K562 (cell line): ENCODE results near the gene AP3S1. TPM values are rescaled to one million over a fixed set of nuclear protein-coding genes. Genes with fewer than 3 reads are reported as not detected.

Experiments
- ATF7 ChIP-seq: fragments of 450-650 bp; IDR thresholded peaks from 2 replicates; pipeline ENCODE4 v1.7.1; 2014; ENCODE audit warnings: mild to moderate bottlenecking, moderate library complexity
- CC2D1A ChIP-seq: fragments of 450-650 bp; IDR thresholded peaks from 2 replicates; pipeline ENCODE4 v1.6.1; 2017; ENCODE audit warnings: mild to moderate bottlenecking
- E4F1 ChIP-seq: fragments of 250-450 bp; sonication (Bioruptor Pico); IDR thresholded peaks from 2 replicates; pipeline ENCODE4 v1.5.0; 2021; ENCODE audit warnings: mild to moderate bottlenecking, borderline replicate concordance
- FOXK2 ChIP-seq, 2 experiments: fragments of 450-650 bp; IDR thresholded peaks in 1 of 2; conservative IDR thresholded peaks in 1 of 2; 2 replicates each; pipeline ENCODE4 v1.6.1; 2016; ENCODE audit warnings: low read depth in 2 of 2, mild to moderate bottlenecking in 1 of 2
- NR0B1 ChIP-seq: fragments of 450-650 bp; IDR thresholded peaks from one replicate; pipeline ENCODE4 v1.6.1; 2018; ENCODE audit warnings: mild to moderate bottlenecking, moderate library complexity; ENCODE audit not compliant: partially characterized antibody
- RBFOX2 ChIP-seq: fragments of 200-400 bp; formaldehyde crosslinking; IDR thresholded peaks from 2 replicates; pipeline ENCODE4 v1.6.1; 2017; ENCODE audit warnings: low read depth, mild to moderate bottlenecking, low read length, moderate library complexity
- SAFB2 ChIP-seq: fragments of 200-400 bp; formaldehyde crosslinking; IDR thresholded peaks from 2 replicates; pipeline ENCODE4 v1.6.1; 2018; ENCODE audit warnings: borderline replicate concordance, low read length, low read depth, moderate library complexity; ENCODE audit not compliant: severe bottlenecking
- SIX5 ChIP-seq, 2 experiments: IDR thresholded peaks; 2 replicates each; pipeline ENCODE4 v1.6.1; 2011; ENCODE audit warnings: low read length in 2 of 2, borderline replicate concordance in 1 of 2, low read depth in 1 of 2, mild to moderate bottlenecking in 1 of 2, moderate library complexity in 1 of 2; ENCODE audit not compliant: insufficient read depth in 1 of 2
- ZNF395 ChIP-seq: fragments of 200-800 bp; sonication (Bioruptor generic); IDR thresholded peaks from 2 replicates; pipeline ENCODE4 v1.6.1; 2017; ENCODE audit warnings: missing genetic modification characterization, missing compliant biosample characterization
- ZNF407 ChIP-seq: fragments of 450-650 bp; IDR thresholded peaks from 2 replicates; pipeline ENCODE4 v1.6.1; 2016; ENCODE audit warnings: low read depth
- ZNF586 ChIP-seq: fragments of 450-650 bp; formaldehyde crosslinking; conservative IDR thresholded peaks from 2 replicates; pipeline ENCODE4 v1.4.0; 2020; ENCODE audit warnings: mild to moderate bottlenecking, moderate library complexity
- polyA plus RNA-seq, 8 experiments: library from polyadenylated mRNA; depleted of rRNA in 4 of 8; stranded (reverse) in 5 of 8; unstranded in 3 of 8; fragments of >200 nt; fragmentation: Nextera tagmentation in 2 of 8; fragmentation: Illumina TruSeq in 1 of 8; extraction: Ambion mirVana in 2 of 8; extraction: Trizol in 1 of 8; gene quantifications; 2 replicates each; pipeline versions ENCODE4 v1.2.1 to v1.2.3, GENCODE V29; 2011 to 2014; ENCODE audit warnings: inconsistent platforms in 1 of 8, missing spikeins in 1 of 8
- total RNA-seq, 7 experiments: library from RNA; depleted of rRNA in 6 of 7; stranded (reverse); fragments of >200 nt in 6 of 7; fragmentation: Illumina TruSeq in 2 of 7; extraction: Trizol in 2 of 7; gene quantifications; 2 replicates each; pipeline versions ENCODE4 v1.2.1 to v1.2.3, GENCODE V29; 2011 to 2021; ENCODE audit warnings: low replicate concordance in 1 of 7

AP3S1 gene
- total and polyA plus RNA-seq, 9 of the 15 experiments (the other 6 are each of a cell fraction or from before 2014, with no cell fraction given): 46.1 to 106 (median 67.3) TPM

- TF ChIP-seq ZNF395 (CRISPR knock-in tag) (peak; percentile 64; the same call in 1 of the 2 replicates), SAFB2 (no peak), ZNF586 (CRISPR knock-in tag) (no peak; the same call in 1 of the 2 replicates), ATF7 (peak; percentile 95), E4F1 (no peak), NR0B1 (no peak), CC2D1A (no peak), SIX5 (IDR thresholded peaks at IDR 0.05; ENCODE audit: borderline replicate concordance in 1 of 2, insufficient read depth in 1 of 2, low read depth in 1 of 2, low read length in 2 of 2) (no peak), RBFOX2 (peak; percentile 80), ZNF407 (no peak), FOXK2 (conservative IDR thresholded peaks at IDR 0.05 in 1 of 2, IDR thresholded peaks at IDR 0.05 in 1 of 2; ENCODE audit: low read depth in 2 of 2) (peak; percentile 77 to 95; a peak in 3 of 4 replicates)
These were observed at the start of gene AP3S1, which contains the start of gene ATG12 (continued) for GRCh38 chr5:115841382-115842088.
